ENCODE data around the gene CST5. TPM values are rescaled to one million over a fixed set of nuclear protein-coding genes. Genes with fewer than 3 reads are reported as not detected.
"Not testable (repeated sequence)": the region's sequence is repeated elsewhere in the genome, so short reads cannot be mapped to it uniquely, and the experiment has no call there.

The CST5 gene
- total and polyA plus RNA-seq, 9 donors = not detected

DNA sequence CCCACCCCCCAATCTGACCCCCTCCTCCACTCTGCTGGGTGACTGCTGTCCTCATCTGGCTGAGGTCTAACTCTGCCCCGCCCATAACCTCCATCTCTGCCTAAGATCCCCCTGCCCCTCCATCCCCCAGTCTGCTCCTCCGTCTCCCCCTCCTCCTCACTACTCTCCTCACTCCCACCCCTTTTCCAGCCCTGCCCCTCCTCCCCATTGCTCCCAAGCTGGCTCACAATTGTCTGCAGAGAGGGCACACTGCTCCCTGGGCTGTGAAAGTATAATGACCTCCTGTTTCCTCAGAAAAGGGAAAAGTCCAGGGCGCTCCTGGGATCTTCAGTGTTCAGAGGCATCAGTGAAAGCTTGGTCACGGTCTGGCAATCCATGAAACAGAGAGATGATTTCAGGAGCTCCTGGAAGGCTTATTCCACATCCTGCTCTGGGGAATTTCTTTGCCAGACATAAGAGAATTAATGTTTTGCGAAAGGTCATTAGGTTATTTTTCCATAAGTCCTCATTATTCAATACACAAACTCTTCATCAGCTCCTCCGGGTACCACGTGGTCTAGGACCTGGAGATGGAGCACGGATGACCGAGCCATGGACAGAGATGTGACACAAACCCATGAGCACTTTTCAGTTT, 21.5 kb downstream of the CST5 start:
- 10% methylated on average over 2 of the region's 9 CpGs for WGBS (ENCODE audit: insufficient coverage)

GRCh38 chr20:23856736-23857135, 22.8 kb downstream of the CST5 start:
- no peaks in the 10 kb centered on the region for H3K4me1 ChIP-seq (ENCODE audit: control insufficient read depth, insufficient read depth, low read length)
- 80% methylated on average over 3 of the region's 5 CpGs for WGBS (ENCODE audit: insufficient coverage)
- H3K27me3 ChIP-seq (ENCODE audit: control insufficient read depth, insufficient read depth, low read length) = no peaks in the 10 kb centered on the region
- no peak overlapping the region for H3K27ac ChIP-seq (ENCODE audit: low read length)
- no peaks in the 10 kb centered on the region for H3K36me3 ChIP-seq (ENCODE audit: control insufficient read depth, insufficient read depth, low read length)
- no peak for DNase-seq
- H3K4me3 ChIP-seq (ENCODE audit: low read length) = no peak overlapping the region
- H3K9me3 ChIP-seq (replicated peaks; ENCODE audit: control insufficient read depth, low read depth, low read length) = no peaks in the 10 kb centered on the region

More for the DNA sequence above, 21.5 kb downstream of the CST5 start:
- no peaks in the 10 kb centered on the region for H3K9me3 ChIP-seq (replicated peaks; ENCODE audit: control insufficient read depth, low read depth, low read length)
- no peaks in the 10 kb centered on the region for H3K36me3 ChIP-seq (ENCODE audit: control insufficient read depth, insufficient read depth, low read length)
- no peaks in the 10 kb centered on the region for H3K4me1 ChIP-seq (ENCODE audit: control insufficient read depth, insufficient read depth, low read length)
- H3K27ac ChIP-seq (ENCODE audit: low read length) = no peak overlapping the region
- DNase-seq = no peak
- H3K4me3 ChIP-seq (ENCODE audit: low read length) = no peak overlapping the region
- no peaks in the 10 kb centered on the region for H3K27me3 ChIP-seq (ENCODE audit: control insufficient read depth, insufficient read depth, low read length)

- Histone ChIP-seq H3K36me3 (ENCODE audit: control insufficient read depth, insufficient read depth, low read length) (no peaks in the 10 kb centered on the region), H3K27me3 (ENCODE audit: control insufficient read depth, insufficient read depth, low read length) (no peaks in the 10 kb centered on the region), H3K4me3 (ENCODE audit: low read length) (no peak overlapping the region), H3K4me1 (ENCODE audit: control insufficient read depth, insufficient read depth, low read length) (no peaks in the 10 kb centered on the region), H3K9me3 (replicated peaks; ENCODE audit: control insufficient read depth, low read depth, low read length) (no peaks in the 10 kb centered on the region), H3K27ac (ENCODE audit: low read length) (no peak overlapping the region)
- no peak for DNase-seq
- 72% methylated on average over 3 of the region's 5 CpGs for WGBS (ENCODE audit: insufficient coverage)
Observed at GRCh38 chr20:23856226-23856625, 23.3 kb downstream of the CST5 start.

DNA sequence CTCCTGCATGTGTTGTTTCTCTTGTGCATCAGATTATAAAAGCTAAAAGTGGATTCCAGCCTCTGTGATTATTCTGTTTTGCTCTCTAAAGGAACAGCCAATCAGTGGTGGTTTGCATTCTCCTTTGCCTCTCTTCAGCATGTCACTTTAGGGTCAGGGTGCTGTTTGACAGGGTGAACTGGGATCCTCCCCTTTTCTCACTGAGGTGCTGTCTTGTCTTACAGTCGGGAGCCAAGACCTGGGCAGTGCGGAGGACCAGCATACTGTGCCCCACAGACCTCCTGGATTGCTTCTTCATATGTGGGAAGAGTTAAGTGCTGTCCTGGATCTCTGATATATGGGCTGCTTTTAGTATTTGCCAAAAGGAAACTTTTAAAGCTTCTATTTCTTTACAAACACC, 37.9 kb downstream of the CST5 start:
- DNase-seq = no peak
- Histone ChIP-seq H3K27me3 (ENCODE audit: control insufficient read depth, insufficient read depth, low read length) (no peaks in the 10 kb centered on the region), H3K4me1 (ENCODE audit: control insufficient read depth, insufficient read depth, low read length) (no peaks in the 10 kb centered on the region), H3K9me3 (replicated peaks; ENCODE audit: control insufficient read depth, low read depth, low read length) (no peaks in the 10 kb centered on the region), H3K36me3 (ENCODE audit: control insufficient read depth, insufficient read depth, low read length) (no peaks in the 10 kb centered on the region), H3K4me3 (ENCODE audit: low read length) (no peak overlapping the region), H3K27ac (ENCODE audit: low read length) (no peak overlapping the region)
- no CpG with 5 or more reads among the region's 2 CpGs for WGBS (ENCODE audit: insufficient coverage)

GRCh38 chr20:23835716-23836115, 43.8 kb downstream of the CST5 start:
- WGBS (ENCODE audit: insufficient coverage) = 90% methylated on average over 3 of the region's 4 CpGs
- DNase-seq = no peak
- Histone ChIP-seq H3K36me3 (ENCODE audit: control insufficient read depth, insufficient read depth, low read length) (no peaks in the 10 kb centered on the region), H3K27me3 (ENCODE audit: control insufficient read depth, insufficient read depth, low read length) (no peaks in the 10 kb centered on the region), H3K9me3 (replicated peaks; ENCODE audit: control insufficient read depth, low read depth, low read length) (no peaks in the 10 kb centered on the region), H3K4me3 (ENCODE audit: low read length) (no peak overlapping the region), H3K4me1 (ENCODE audit: control insufficient read depth, insufficient read depth, low read length) (no peaks in the 10 kb centered on the region), H3K27ac (ENCODE audit: low read length) (no peak overlapping the region)

DNA sequence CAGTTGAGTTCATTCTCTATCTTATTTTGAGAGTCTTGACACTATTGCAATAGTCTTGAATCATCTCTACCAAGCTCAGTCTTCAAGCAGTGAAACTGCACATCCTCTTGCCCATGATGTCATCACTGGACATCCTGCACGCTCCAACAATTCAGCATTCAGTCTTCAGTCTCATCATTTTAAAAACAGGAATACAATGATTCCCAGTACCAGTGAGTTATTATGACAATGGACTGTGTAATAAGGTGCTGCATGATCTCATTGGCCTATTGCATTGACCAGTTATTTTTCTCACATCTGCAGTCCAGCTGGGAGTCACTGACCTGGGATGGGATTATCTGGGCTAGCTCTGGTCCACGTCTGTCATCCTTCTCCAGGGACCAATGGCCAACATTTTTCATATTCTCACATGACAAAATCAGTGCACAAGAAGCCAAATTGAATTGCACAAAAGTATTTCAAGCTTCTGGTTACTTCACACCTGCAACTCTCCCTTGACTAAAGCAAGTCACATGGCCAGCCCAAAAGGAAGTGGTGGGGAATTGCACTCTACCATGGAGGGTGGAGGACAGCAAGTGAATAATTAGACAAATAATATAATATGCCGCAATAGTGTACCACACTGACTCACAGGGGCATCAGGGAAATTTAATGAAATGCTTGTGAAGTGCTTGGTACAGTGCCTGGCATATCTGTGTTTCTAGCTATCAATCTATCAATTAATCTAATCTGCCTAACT, 46.6 kb downstream of the CST5 start:
- no peaks in the 10 kb centered on the region for H3K36me3 ChIP-seq (ENCODE audit: control insufficient read depth, insufficient read depth, low read length)
- WGBS (ENCODE audit: insufficient coverage) = 23% methylated on average over 1 of the region's 3 CpGs
- H3K27me3 ChIP-seq (ENCODE audit: control insufficient read depth, insufficient read depth, low read length) = no peaks in the 10 kb centered on the region
- H3K4me3 ChIP-seq (ENCODE audit: low read length) = no peak overlapping the region
- no peaks in the 10 kb centered on the region for H3K4me1 ChIP-seq (ENCODE audit: control insufficient read depth, insufficient read depth, low read length)
- no peaks in the 10 kb centered on the region for H3K9me3 ChIP-seq (replicated peaks; ENCODE audit: control insufficient read depth, low read depth, low read length)
- no peak overlapping the region for H3K27ac ChIP-seq (ENCODE audit: low read length)
- DNase-seq = no peak

- WGBS (ENCODE audit: insufficient coverage) = 65% methylated on average over 2 of the region's 3 CpGs
- not testable (repeated sequence) for H3K27ac ChIP-seq (ENCODE audit: low read length); H3K4me1 ChIP-seq (ENCODE audit: control insufficient read depth, insufficient read depth, low read length); H3K27me3 ChIP-seq (ENCODE audit: control insufficient read depth, insufficient read depth, low read length); H3K4me3 ChIP-seq (ENCODE audit: low read length); H3K36me3 ChIP-seq (ENCODE audit: control insufficient read depth, insufficient read depth, low read length); DNase-seq; H3K9me3 ChIP-seq (replicated peaks; ENCODE audit: control insufficient read depth, low read depth, low read length)
Observed at GRCh38 chr20:23831961-23832360, 47.6 kb downstream of the CST5 start.

- WGBS (ENCODE audit: insufficient coverage) = 15% methylated on average over 2 of the region's 4 CpGs
- Histone ChIP-seq H3K27me3 (ENCODE audit: control insufficient read depth, insufficient read depth, low read length) (no peaks in the 10 kb centered on the region), H3K9me3 (replicated peaks; ENCODE audit: control insufficient read depth, low read depth, low read length) (no peaks in the 10 kb centered on the region), H3K4me3 (ENCODE audit: low read length) (no peak within 1 kb of the TSS), H3K4me1 (ENCODE audit: control insufficient read depth, insufficient read depth, low read length) (peaks cover 5% of the 10 kb centered on the region), H3K27ac (ENCODE audit: low read length) (no peak within 1 kb of the TSS), H3K36me3 (ENCODE audit: control insufficient read depth, insufficient read depth, low read length) (no peaks in the 10 kb centered on the region)
- DNase-seq = no peak
Observed at GRCh38 chr20:23826541-23827021, 53.0 kb downstream of the CST5 start, which contains the start of gene CST2. TSS of gene CST2 (minus strand) at chr20:23826729. CDS start at chr20:23826660, 69 bp downstream.

Other genes with a start within 250 kb of the CST5 start
- gene CST3, start 241.8 kb downstream of the CST5 start, total RNA-seq = 70.0 TPM
- 100 to 1,000 TPM in 7 of 8 donors, 10 to 100 TPM in 1; 84.7 to 145 (median 115) TPM for gene CST3, start 241.8 kb downstream of the CST5 start, polyA plus RNA-seq (ENCODE audit: insufficient read depth in 1 of 8, insufficient read length in 8 of 8, low replicate concordance in 1 of 8)
- not detected for gene CST4, start 190.7 kb downstream of the CST5 start, total RNA-seq
- not detected for gene CST4, start 190.7 kb downstream of the CST5 start, polyA plus RNA-seq (ENCODE audit: insufficient read depth in 1 of 8, insufficient read length in 8 of 8, low replicate concordance in 1 of 8)
- not detected for gene CST1, start 128.8 kb downstream of the CST5 start, total RNA-seq
- not detected for gene CST1, start 128.8 kb downstream of the CST5 start, polyA plus RNA-seq (ENCODE audit: insufficient read depth in 1 of 8, insufficient read length in 8 of 8, low replicate concordance in 1 of 8)
- not detected for gene CST2, start 53.0 kb downstream of the CST5 start, total RNA-seq
- gene CST2, start 53.0 kb downstream of the CST5 start, polyA plus RNA-seq (ENCODE audit: insufficient read depth in 1 of 8, insufficient read length in 8 of 8, low replicate concordance in 1 of 8) = not detected
- gene GGTLC1, start 109.0 kb upstream of the CST5 start, total RNA-seq = not detected
- under 1 TPM in 1 of 8 donors, not detected in 7; 0.17 TPM for gene GGTLC1, start 109.0 kb upstream of the CST5 start, polyA plus RNA-seq (ENCODE audit: insufficient read depth in 1 of 8, insufficient read length in 8 of 8, low replicate concordance in 1 of 8)

All from muscle of leg (tissue), 11 donors.